Fibroblast of mammary gland (primary cell): ENCODE measurements around the gene EDAR.

Experiments used
- DNase-seq: peaks from one replicate; pipeline ENCODE4 v3.0.0-alpha.2; 2010; ENCODE audit warnings: low read depth
- H3K4me3 ChIP-seq: 2 replicates; pipeline ENCODE4 v1.5.1; 2011; ENCODE audit warnings: low read depth, mild to moderate bottlenecking, low read length, moderate library complexity; ENCODE audit not compliant: control insufficient read depth
- CTCF ChIP-seq: conservative IDR thresholded peaks from 2 replicates; pipeline ENCODE4 v1.5.1; 2011; ENCODE audit warnings: low read depth, low read length, inconsistent platforms; ENCODE audit not compliant: control insufficient read depth, insufficient read depth

The EDAR gene

GRCh38 chr2:108956375-108956774, 32.6 kb downstream of the EDAR start:
- DNase-seq: no peak

GRCh38 chr2:108950369-108951135, 38.5 kb downstream of the EDAR start:
- DNase-seq: no peak
- TF ChIP-seq CTCF: no peak
- no peak overlapping the region for H3K4me3 ChIP-seq

More at GRCh38 chr2:108956375-108956774, 32.6 kb downstream of the EDAR start:
- H3K4me3 ChIP-seq: no peak overlapping the region
- TF ChIP-seq CTCF: no peak

GRCh38 chr2:108949316-108950239, 39.4 kb downstream of the EDAR start:
- DNase-seq: peak; percentile 44
- no peak overlapping the region for H3K4me3 ChIP-seq
- TF ChIP-seq CTCF: no peak

- H3K4me3 ChIP-seq: no peak overlapping the region
- no peak for DNase-seq
- TF ChIP-seq CTCF: no peak
These were observed 41.6 kb downstream of the EDAR start for GRCh38 chr2:108947271-108947907.

GRCh38 chr2:108946442-108946841, 42.6 kb downstream of the EDAR start:
- H3K4me3 ChIP-seq: no peak overlapping the region
- no peak for TF ChIP-seq CTCF
- DNase-seq: no peak

- no peak for TF ChIP-seq CTCF
- no peak for DNase-seq
- no peak overlapping the region for H3K4me3 ChIP-seq
These were observed 43.1 kb downstream of the EDAR start for GRCh38 chr2:108945969-108946368.
